Measurements from ENCODE around the gene PARD3.

- TF ChIP-seq, protein P1, sequence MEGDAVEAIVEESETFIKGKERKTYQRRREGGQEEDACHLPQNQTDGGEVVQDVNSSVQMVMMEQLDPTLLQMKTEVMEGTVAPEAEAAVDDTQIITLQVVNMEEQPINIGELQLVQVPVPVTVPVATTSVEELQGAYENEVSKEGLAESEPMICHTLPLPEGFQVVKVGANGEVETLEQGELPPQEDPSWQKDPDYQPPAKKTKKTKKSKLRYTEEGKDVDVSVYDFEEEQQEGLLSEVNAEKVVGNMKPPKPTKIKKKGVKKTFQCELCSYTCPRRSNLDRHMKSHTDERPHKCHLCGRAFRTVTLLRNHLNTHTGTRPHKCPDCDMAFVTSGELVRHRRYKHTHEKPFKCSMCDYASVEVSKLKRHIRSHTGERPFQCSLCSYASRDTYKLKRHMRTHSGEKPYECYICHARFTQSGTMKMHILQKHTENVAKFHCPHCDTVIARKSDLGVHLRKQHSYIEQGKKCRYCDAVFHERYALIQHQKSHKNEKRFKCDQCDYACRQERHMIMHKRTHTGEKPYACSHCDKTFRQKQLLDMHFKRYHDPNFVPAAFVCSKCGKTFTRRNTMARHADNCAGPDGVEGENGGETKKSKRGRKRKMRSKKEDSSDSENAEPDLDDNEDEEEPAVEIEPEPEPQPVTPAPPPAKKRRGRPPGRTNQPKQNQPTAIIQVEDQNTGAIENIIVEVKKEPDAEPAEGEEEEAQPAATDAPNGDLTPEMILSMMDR (IDR thresholded peaks at IDR 0.05), result no peak
- no peak for TF ChIP-seq POLR2AphosphoS5 (IDR thresholded peaks at IDR 0.05)
Observed at GRCh38 chr10:34185998-34186397, 629.1 kb downstream of the PARD3 start.
